ENCODE data around the gene LENG8. TPM values are rescaled to one million over a fixed set of nuclear protein-coding genes. Genes with fewer than 3 reads are reported as not detected.

The LENG8 gene
- total RNA-seq, 6 donors from 2014 or later, result 72.2 to 1,027 (median 188) TPM

- no peak overlapping the region for H3K27ac ChIP-seq
- H3K27me3 ChIP-seq, result no peaks in the 10 kb centered on the region
- H3K4me3 ChIP-seq, result no peak overlapping the region
- TF ChIP-seq POLR2A (IDR thresholded peaks at IDR 0.05) (no peak), CTCF (IDR thresholded peaks at IDR 0.05) (peak in 5 of 6 experiments; percentile 16 to 68 (median 27)), EP300 (IDR thresholded peaks at IDR 0.05) (no peak)
- no peaks in the 10 kb centered on the region for H3K9me3 ChIP-seq
- peaks cover 0 to 6% (median 0%) of the 10 kb centered on the region in 4 donors for H3K4me1 ChIP-seq
- ATAC-seq (ENCODE audit: low FRiP score in 2 of 2), result peak; percentile 45 to 72
- whole genome bisulfite sequencing, 2 donors, result 11 to 13% methylated on average over 16 of the region's 16 CpGs
- DNase-seq, result no peak
- no peaks in the 10 kb centered on the region for H3K36me3 ChIP-seq
Observed at GRCh38 chr19:54481326-54481930, 32.4 kb downstream of the LENG8 start.

- DNase-seq, result no peak
- no peaks in the 10 kb centered on the region for H3K36me3 ChIP-seq
- TF ChIP-seq POLR2A (IDR thresholded peaks at IDR 0.05) (no peak), EP300 (IDR thresholded peaks at IDR 0.05) (no peak), POLR2AphosphoS5 (IDR thresholded peaks at IDR 0.05) (no peak), CTCF (IDR thresholded peaks at IDR 0.05) (no peak)
- no peak overlapping the region for H3K27ac ChIP-seq
- 56 to 59% methylated on average over 3 of the region's 3 CpGs for WGBS, 2 donors
- peaks cover 0 to 6% (median 0%) of the 10 kb centered on the region in 4 donors for H3K4me1 ChIP-seq
- no peaks in the 10 kb centered on the region for H3K9me3 ChIP-seq
- no peak for ATAC-seq (ENCODE audit: low FRiP score in 2 of 2)
- H3K27me3 ChIP-seq, result no peaks in the 10 kb centered on the region
- no peak overlapping the region for H3K4me3 ChIP-seq
Observed at GRCh38 chr19:54482889-54483288, 33.9 kb downstream of the LENG8 start.

- H3K9me3 ChIP-seq, result no peaks in the 10 kb centered on the region
- TF ChIP-seq POLR2A (IDR thresholded peaks at IDR 0.05) (no peak), POLR2AphosphoS5 (IDR thresholded peaks at IDR 0.05) (no peak), CTCF (IDR thresholded peaks at IDR 0.05) (no peak), EP300 (IDR thresholded peaks at IDR 0.05) (no peak)
- 75 to 81% methylated on average over 10 of the region's 10 CpGs for WGBS, 2 donors
- no peak for ATAC-seq (ENCODE audit: low FRiP score in 2 of 2)
- no peak for DNase-seq
- no peaks in the 10 kb centered on the region for H3K27me3 ChIP-seq
- no peak overlapping the region for H3K4me3 ChIP-seq
- H3K36me3 ChIP-seq, result no peaks in the 10 kb centered on the region
- H3K27ac ChIP-seq, result no peak overlapping the region
- peaks cover 0 to 6% (median 0%) of the 10 kb centered on the region in 4 donors for H3K4me1 ChIP-seq
Observed at GRCh38 chr19:54484451-54484850, 35.5 kb downstream of the LENG8 start.

- ATAC-seq (ENCODE audit: low FRiP score in 2 of 2) (no peak), DNase-seq (no peak)
- TF ChIP-seq CTCF (IDR thresholded peaks at IDR 0.05) (no peak), EP300 (IDR thresholded peaks at IDR 0.05) (no peak), POLR2A (IDR thresholded peaks at IDR 0.05) (no peak), POLR2AphosphoS5 (IDR thresholded peaks at IDR 0.05) (no peak)
- no peaks in the 10 kb centered on the region for H3K9me3 ChIP-seq
- H3K27ac ChIP-seq, result no peak overlapping the region
- no peaks in the 10 kb centered on the region for H3K27me3 ChIP-seq
- H3K36me3 ChIP-seq, result no peaks in the 10 kb centered on the region
- WGBS, 2 donors, result 62 to 65% methylated on average over 5 of the region's 5 CpGs
- no peak overlapping the region for H3K4me3 ChIP-seq
- H3K4me1 ChIP-seq, result peaks cover 0 to 6% (median 0%) of the 10 kb centered on the region in 4 donors
Observed at GRCh38 chr19:54485851-54486250, 36.9 kb downstream of the LENG8 start.

- DNase-seq (no peak), ATAC-seq (ENCODE audit: low FRiP score in 2 of 2) (no peak)
- WGBS, 2 donors, result 64 to 68% methylated on average over 7 of the region's 7 CpGs
- Histone ChIP-seq H3K9me3 (no peaks in the 10 kb centered on the region), H3K36me3 (no peaks in the 10 kb centered on the region), H3K27ac (no peak overlapping the region), H3K4me3 (no peak overlapping the region), H3K4me1 (no peaks in the 10 kb centered on the region), H3K27me3 (no peaks in the 10 kb centered on the region)
- TF ChIP-seq POLR2A (IDR thresholded peaks at IDR 0.05), result no peak
- TF ChIP-seq CTCF (IDR thresholded peaks at IDR 0.05), result no peak
- TF ChIP-seq EP300 (IDR thresholded peaks at IDR 0.05), result no peak
- no peak for TF ChIP-seq POLR2AphosphoS5 (IDR thresholded peaks at IDR 0.05)
Observed at GRCh38 chr19:54489341-54489740, 40.3 kb downstream of the LENG8 start.

Data from upper lobe of left lung (tissue), 6 donors.